HepG2 (cell line): Measurements from ENCODE around the gene OTUB2. TPM values are rescaled to one million over a fixed set of nuclear protein-coding genes. Genes with fewer than 3 reads are reported as not detected.

Experiments
- ATAC-seq: fragments of 200-7000 bp; cut with Tn5 transposase; 3 replicates; pipeline ENCODE4 v1.9.1; 2020; ENCODE audit warnings: mild to moderate bottlenecking, moderate library complexity
- BruUV-seq: library from RNA; stranded (reverse); fragments of 400-500 nt; replicated peaks from 2 replicates; lab custom pipeline; 2021; lab: Mats Ljungman, UMichigan
- CTCF ChIA-PET: fragments of 300-600 bp; formaldehyde crosslinking; extraction: SDS; loops from one replicate; lab custom pipeline; 2021; ENCODE audit warnings: low total read pairs, inconsistent platforms, low intra/inter-chr PET ratio; lab: Yijun Ruan, JAX
- POLR2A ChIA-PET: fragments of 350-600 bp; sonication (Branson Sonifier 250); formaldehyde crosslinking; loops from one replicate; lab custom pipeline; 2020; ENCODE audit warnings: antibody characterized with exemption, inconsistent platforms; lab: Yijun Ruan, JAX
- DNase-seq: peaks from one replicate; pipeline ENCODE4 v3.0.0-alpha.2; 2015; ENCODE audit warnings: low spot score
- FAIRE-seq: peaks from 3 replicates; lab custom pipeline; 2011; peaks lifted over from hg19 to GRCh38; lab: Jason Lieb, UNC
- H2AFZ ChIP-seq: one replicate; pipeline ENCODE4 v1.6.1; 2011; ENCODE audit warnings: low read length, inconsistent platforms
- H3K27ac ChIP-seq: fragments of 300-600 bp; 3 replicates; pipeline ENCODE4 v1.8.0; 2011; ENCODE audit warnings: mixed run types, mild to moderate bottlenecking, mixed read lengths, low read length, inconsistent platforms; ENCODE audit not compliant: insufficient read depth; ENCODE audit errors: extremely low read length
- H3K27me3 ChIP-seq, 2 experiments: fragments of 200-600 bp in 1 of 2; 2 replicates in 1 of 2; 3 replicates in 1 of 2; pipeline versions ENCODE4 v1.6.0 to v1.8.0; 2011; ENCODE audit warnings: low read length in 2 of 2, mild to moderate bottlenecking in 2 of 2, moderate library complexity in 2 of 2, inconsistent platforms in 1 of 2; ENCODE audit not compliant: insufficient read depth in 2 of 2, control insufficient read depth in 1 of 2
- H3K36me3 ChIP-seq, 2 experiments: fragments of 200-600 bp in 1 of 2; replicated peaks in 1 of 2; 2 replicates in 1 of 2; 3 replicates in 1 of 2; pipeline versions ENCODE4 v1.5.1 to v1.8.0; 2011; ENCODE audit warnings: low read length in 2 of 2, inconsistent platforms in 1 of 2; ENCODE audit not compliant: insufficient read depth in 2 of 2, control insufficient read depth in 1 of 2
- H3K4me1 ChIP-seq: 2 replicates; pipeline ENCODE4 v1.5.1; 2012; ENCODE audit warnings: low read length, inconsistent platforms; ENCODE audit not compliant: insufficient read depth
- H3K4me2 ChIP-seq: 2 replicates; pipeline ENCODE4 v1.6.0; 2011; ENCODE audit warnings: low read depth, low read length, inconsistent platforms
- H3K4me3 ChIP-seq, 3 experiments: fragments of 200-600 bp in 1 of 3; sonication (generic), shearing (Covaris generic) in 1 of 3; replicated peaks in 1 of 3; 2 replicates each; pipeline ENCODE4 v1.5.1; 2011 to 2016; ENCODE audit warnings: low read length in 3 of 3, inconsistent platforms in 2 of 3, low read depth in 2 of 3, mild to moderate bottlenecking in 2 of 3, control low read depth in 1 of 3, mixed read lengths in 1 of 3; ENCODE audit not compliant: insufficient read depth in 1 of 3
- H3K79me2 ChIP-seq: one replicate; pipeline ENCODE4 v1.6.1; 2011; ENCODE audit warnings: low read length, inconsistent platforms; ENCODE audit not compliant: insufficient read depth
- H3K9ac ChIP-seq: 2 replicates; pipeline ENCODE4 v1.6.0; 2011; ENCODE audit warnings: mild to moderate bottlenecking, low read depth, low read length, inconsistent platforms; ENCODE audit not compliant: insufficient read depth
- H3K9me3 ChIP-seq: 2 replicates; pipeline ENCODE4 v1.5.1; 2012; ENCODE audit warnings: mild to moderate bottlenecking, low read length
- H4K20me1 ChIP-seq: 2 replicates; pipeline ENCODE4 v1.6.0; 2011; ENCODE audit warnings: inconsistent platforms, mild to moderate bottlenecking, low read length, moderate library complexity; ENCODE audit not compliant: insufficient read depth
- ARNT2 ChIP-seq: sonication (generic); formaldehyde crosslinking; IDR thresholded peaks from 2 replicates; pipeline ENCODE4 v1.8.0; 2022; ENCODE audit warnings: mild to moderate bottlenecking, low read depth, missing genetic modification reagents, moderate library complexity
- CEBPG ChIP-seq: IDR thresholded peaks from 2 replicates; pipeline ENCODE4 v1.6.1; 2016
- GLI4 ChIP-seq: sonication (generic); formaldehyde crosslinking; IDR thresholded peaks from 2 replicates; pipeline ENCODE4 v1.5.1; 2020; ENCODE audit warnings: missing genetic modification reagents, mild to moderate bottlenecking, moderate library complexity, borderline replicate concordance
- HDAC1 ChIP-seq: sonication (generic); formaldehyde crosslinking; IDR thresholded peaks from 2 replicates; pipeline ENCODE4 v1.5.1; 2020; ENCODE audit warnings: mild to moderate bottlenecking, missing genetic modification reagents
- ISX ChIP-seq: sonication (generic); formaldehyde crosslinking; conservative IDR thresholded peaks from 2 replicates; pipeline ENCODE4 v1.5.0; 2020; ENCODE audit warnings: missing genetic modification reagents
- KDM4B ChIP-seq: sonication (generic); formaldehyde crosslinking; IDR thresholded peaks from 2 replicates; pipeline ENCODE4 v1.4.0; 2020; ENCODE audit warnings: missing genetic modification reagents
- NR2F1 ChIP-seq, 2 experiments: fragments of 450-650 bp in 1 of 2; formaldehyde crosslinking in 1 of 2; IDR thresholded peaks; 2 replicates each; pipeline versions ENCODE4 v1.5.0 to v1.6.1; 2016 to 2020; ENCODE audit warnings: mild to moderate bottlenecking in 1 of 2, missing compliant biosample characterization in 1 of 2, missing genetic modification reagents in 1 of 2, moderate library complexity in 1 of 2
- POLR2AphosphoS5 ChIP-seq: IDR thresholded peaks from 2 replicates; pipeline ENCODE4 v1.6.1; 2012; ENCODE audit warnings: low read depth, low read length
- RORA ChIP-seq: sonication (generic); formaldehyde crosslinking; IDR thresholded peaks from 2 replicates; pipeline ENCODE4 v1.5.0; 2020; ENCODE audit warnings: mild to moderate bottlenecking, missing genetic modification reagents, moderate library complexity
- ZBTB42 ChIP-seq: sonication (generic); formaldehyde crosslinking; IDR thresholded peaks from 2 replicates; pipeline ENCODE4 v1.5.0; 2020; ENCODE audit warnings: mild to moderate bottlenecking, missing genetic modification reagents
- ZNF124 ChIP-seq: sonication (generic); formaldehyde crosslinking; IDR thresholded peaks from 2 replicates; pipeline ENCODE4 v1.4.0; 2020; ENCODE audit warnings: missing genetic modification reagents
- ZNF354B ChIP-seq: sonication (generic); formaldehyde crosslinking; IDR thresholded peaks from 2 replicates; pipeline ENCODE4 v1.8.0; 2022; ENCODE audit warnings: mild to moderate bottlenecking, missing genetic modification reagents
- WGBS: methylation state at CpG from one replicate; pipeline ENCODE4 v1.1.6; 2017; ENCODE audit warnings: low lambda C conversion rate; 5-methylcytosine and 5-hydroxymethylcytosine counted together
- in situ Hi-C: cut with HindIII; loops from 2 replicates; pipeline ENCODE4 v1.10.0; 2017; ENCODE audit warnings: low pct_unique_long_range_greater_than_20kb; ENCODE audit not compliant: extremely low pct_ligation_motif_present
- intact Hi-C: fragments of 100-400 bp; cut with micrococcal nuclease; formaldehyde crosslinking; loops from one replicate; pipeline ENCODE4 v1.10.0; 2022; ENCODE audit not compliant: unreplicated experiment
- polyA plus RNA-seq, 8 experiments: library from polyadenylated mRNA; depleted of rRNA in 3 of 8; stranded (reverse) in 7 of 8; unstranded in 1 of 8; fragments of >200 nt; fragmentation: Illumina TruSeq in 4 of 8; extraction: Trizol in 4 of 8; gene quantifications; 2 replicates each; pipeline versions ENCODE4 v1.2.1 to v1.2.3, GENCODE V29; 2011 to 2016; ENCODE audit warnings: low read depth in 4 of 8, missing spikeins in 1 of 8, mixed read lengths in 1 of 8; ENCODE audit not compliant: insufficient read depth in 1 of 8
- total RNA-seq, 5 experiments: library from RNA; depleted of rRNA; stranded (reverse); fragments of >200 nt; fragmentation: Illumina TruSeq; extraction: Trizol; gene quantifications; 2 replicates each; pipeline ENCODE4 v1.2.3, GENCODE V29; 2016; ENCODE audit warnings: low read depth in 1 of 5
- TF ChIP-seq, protein P1 (sequence below): sonication (generic); formaldehyde crosslinking; IDR thresholded peaks from 2 replicates; pipeline ENCODE4 v1.8.1; 2023; ENCODE audit warnings: mild to moderate bottlenecking, missing genetic modification reagents, borderline replicate concordance

Gene OTUB2
- total and polyA plus RNA-seq, 2 of the 13 experiments (the other 11 are each of a cell fraction or from before 2014, with no cell fraction given): 2.2 to 2.4 TPM

GRCh38 chr14:94079891-94080620 is 53.9 kb downstream of the OTUB2 start:
- Histone ChIP-seq H3K9me3 (peaks cover 5% of the 10 kb centered on the region), H2AFZ (no peak overlapping the region), H3K9ac (peak overlapping the region; percentile 98), H3K27me3 (no peaks in the 10 kb centered on the region), H3K79me2 (peaks cover 70% of the 10 kb centered on the region), H3K4me2 (peak overlapping the region; percentile 79), H4K20me1 (peaks cover 34% of the 10 kb centered on the region), H3K4me3 (peak overlapping the region; percentile 75 to 99 (median 99)), H3K4me1 (peaks cover 66% of the 10 kb centered on the region), H3K27ac (peak overlapping the region; percentile 81), H3K36me3 (peaks cover 3 to 18% of the 10 kb centered on the region in 2 experiments; a peak in 3 of 5 replicates)
- no TSS peak for BruUV-seq
- FAIRE-seq (peak; percentile 50), DNase-seq (peak; percentile 24), ATAC-seq (no peak)
- ChIA-PET CTCF (no interaction called here), POLR2A (interaction anchor here (1.0 to 1.9 kb wide), 5 partner anchors 13 to 51 kb away, joined by 3 to 10 read pairs (median 4); no protein-coding TSS in a partner anchor)
- in situ Hi-C loops (no loop called here), intact Hi-C loops (loop anchor here (5.0 kb wide), 2 partner anchors 43 to 47 kb away; partner anchors contain the start of gene IFI27L2)
- TF ChIP-seq ISX (no peak), ARNT2 (CRISPR knock-in tag) (peak; percentile 19), NR2F1 (CRISPR knock-in tag; IDR thresholded peaks at IDR 0.05) (no peak), CEBPG (no peak), ZNF124 (CRISPR knock-in tag) (0 out of 2 replicates have a peak, but pooled peaks have one; percentile 29), GLI4 (CRISPR knock-in tag) (no peak), ZNF354B (CRISPR knock-in tag) (0 out of 2 replicates have a peak, but pooled peaks have one; percentile 30), KDM4B (no peak), POLR2AphosphoS5 (no peak), RORA (CRISPR knock-in tag) (0 out of 2 replicates have a peak, but pooled peaks have one; percentile 37), ZBTB42 (CRISPR knock-in tag) (no peak), HDAC1 (no peak)
- TF ChIP-seq, protein P1, sequence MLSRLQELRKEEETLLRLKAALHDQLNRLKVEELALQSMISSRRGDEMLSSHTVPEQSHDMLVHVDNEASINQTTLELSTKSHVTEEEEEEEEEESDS (CRISPR knock-in tag): no peak
- WGBS: 7% methylated on average over 15 of the region's 15 CpGs
